Islet of Langerhans (tissue), 1 donor: ENCODE results near the gene ZNF503.
A peak's percentile ranks its signal among the peaks of the same experiment; 100 is the strongest.

Experiments
- FAIRE-seq: peaks from one replicate; lab custom pipeline; 2011; peaks lifted over from hg19 to GRCh38; lab: Jason Lieb, UNC

ZNF503 gene

GRCh38 chr10:75401569-75402485 is at the start of gene ZNF503:
Gene ZNF503 (minus strand): TSS chr10:75401764. CDS start chr10:75401419, 345 bp downstream.
- peak; percentile 90 for FAIRE-seq

DNA sequence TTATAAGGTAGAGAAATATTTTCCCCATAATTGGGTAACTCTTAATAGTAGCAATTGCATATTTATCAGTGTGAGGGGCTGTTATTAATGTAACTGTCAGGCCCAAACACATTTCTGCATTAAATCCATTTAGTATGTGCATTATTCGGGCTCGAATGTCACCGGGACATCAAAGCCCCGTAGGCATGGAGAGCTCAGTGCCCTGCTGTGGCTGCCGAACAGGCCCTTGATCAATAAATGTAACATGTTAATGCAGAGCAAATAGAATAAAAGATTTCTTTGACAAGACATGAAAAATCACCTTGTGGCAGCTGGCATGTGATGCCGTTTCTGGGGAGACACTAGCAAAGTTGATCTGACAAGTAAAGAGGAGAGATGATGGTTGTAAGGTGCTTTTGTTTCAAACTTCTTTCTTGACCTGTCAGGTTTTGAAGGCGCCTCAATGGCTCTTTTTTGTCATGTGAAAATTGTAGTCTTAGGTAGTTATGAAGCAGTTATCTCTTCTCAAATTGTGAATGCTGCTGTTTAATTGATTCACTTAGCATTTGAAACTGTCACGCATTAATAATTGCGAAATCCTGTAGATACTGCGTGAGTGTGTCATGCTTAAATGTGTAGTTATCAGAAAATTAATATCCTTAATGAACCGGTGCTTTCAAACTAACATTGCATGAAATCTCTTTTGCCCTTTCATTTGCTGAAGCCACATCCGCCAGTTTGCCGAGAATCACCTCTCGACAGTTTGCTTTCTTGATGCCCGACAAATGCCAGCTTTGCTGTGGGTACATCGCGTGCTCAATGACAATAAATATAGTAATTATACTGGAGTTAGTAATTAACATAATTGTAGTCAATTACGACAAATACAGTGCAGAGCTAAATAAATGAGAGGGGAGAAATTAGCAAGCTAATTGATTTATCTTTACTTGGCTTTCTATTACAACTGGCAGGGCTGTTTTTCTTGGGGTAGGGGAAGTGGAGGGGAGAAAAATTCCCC is 49.4 kb upstream of the ZNF503 start:
- FAIRE-seq = no peak

GRCh38 chr10:75450075-75450445 is 48.5 kb upstream of the ZNF503 start:
- no peak for FAIRE-seq

DNA sequence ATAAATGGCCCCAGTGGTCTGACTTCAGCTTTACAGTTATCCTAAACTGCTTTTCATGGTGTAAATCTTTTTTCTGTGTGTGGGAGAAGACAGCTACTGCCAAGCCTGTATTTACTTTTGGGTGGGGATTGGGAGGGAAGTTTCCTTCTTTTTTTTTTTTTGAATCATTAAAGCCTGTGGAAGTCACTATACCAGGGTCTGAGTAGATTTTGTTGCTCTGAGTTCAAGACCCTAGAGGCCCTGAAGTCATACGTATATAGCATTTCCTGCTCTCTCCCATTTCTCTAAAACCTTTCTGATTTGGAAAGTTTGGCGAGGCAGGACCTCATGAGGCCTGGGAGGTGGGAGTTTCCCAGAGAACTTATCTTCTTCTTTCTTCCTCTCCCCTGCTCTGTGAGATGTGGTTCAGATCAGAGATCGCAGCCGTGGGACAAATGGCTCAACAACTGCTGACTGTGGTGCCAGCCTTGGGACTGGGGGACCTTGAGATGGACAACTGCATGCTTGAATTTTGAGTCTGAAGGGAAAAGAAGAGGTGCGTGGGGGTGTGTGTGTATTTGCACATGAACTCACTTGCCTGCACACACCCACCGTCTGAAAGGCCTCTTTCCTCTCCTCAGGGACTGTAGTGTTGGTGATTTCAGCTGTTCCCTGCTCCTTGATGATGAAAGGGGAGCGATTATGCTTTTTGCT is 48.0 kb upstream of the ZNF503 start:
- no peak for FAIRE-seq

DNA sequence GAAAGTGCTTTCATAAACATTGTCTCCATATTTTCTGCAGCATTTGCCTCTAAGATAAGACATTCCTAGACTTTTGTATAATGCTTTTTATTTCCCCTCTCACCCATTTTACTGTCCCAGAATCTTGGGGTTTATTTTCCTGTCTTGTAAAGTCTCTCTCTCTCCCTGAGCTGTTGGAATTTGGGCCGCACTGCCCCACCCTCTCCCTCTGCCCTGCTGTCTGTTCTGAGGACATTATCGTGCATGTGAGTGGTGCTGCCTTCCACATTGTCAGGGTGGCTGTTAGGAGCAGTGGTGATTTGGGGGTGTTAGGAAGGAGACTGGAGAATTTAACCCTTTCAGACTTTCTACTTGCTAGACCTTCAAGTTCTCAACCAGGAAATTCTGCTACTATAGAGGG is 46.6 kb upstream of the ZNF503 start:
- FAIRE-seq = no peak

- no peak for FAIRE-seq
These were observed 44.9 kb upstream of the ZNF503 start for GRCh38 chr10:75446508-75446907.

DNA sequence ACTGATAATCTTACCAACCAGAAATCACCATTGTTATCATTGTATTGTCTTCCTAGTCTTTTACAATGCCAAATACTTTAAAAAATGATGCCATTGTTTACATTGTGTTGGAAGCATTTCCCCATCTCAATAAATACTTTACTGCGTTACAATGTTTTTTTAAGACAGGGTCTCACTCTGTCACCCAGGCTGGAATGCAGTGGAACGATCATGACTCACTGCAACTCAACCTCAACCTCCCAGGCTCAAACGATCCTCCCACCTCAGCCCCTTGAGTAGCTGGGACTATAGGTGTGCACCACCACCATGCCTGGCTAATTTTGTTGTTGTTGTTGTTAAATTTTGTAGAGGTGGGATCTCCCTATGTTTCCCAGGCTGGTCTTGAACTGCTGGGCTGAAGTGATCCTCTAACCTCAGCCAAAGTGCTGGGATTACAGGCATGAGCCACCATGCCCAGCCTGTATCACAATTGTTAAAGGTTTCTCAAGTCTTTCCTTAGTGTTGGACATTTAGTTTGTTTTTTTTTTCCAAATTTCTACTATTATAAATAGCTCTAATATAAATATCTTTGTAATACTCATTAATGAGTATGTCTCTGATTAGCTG is 43.3 kb upstream of the ZNF503 start:
- no peak for FAIRE-seq

DNA sequence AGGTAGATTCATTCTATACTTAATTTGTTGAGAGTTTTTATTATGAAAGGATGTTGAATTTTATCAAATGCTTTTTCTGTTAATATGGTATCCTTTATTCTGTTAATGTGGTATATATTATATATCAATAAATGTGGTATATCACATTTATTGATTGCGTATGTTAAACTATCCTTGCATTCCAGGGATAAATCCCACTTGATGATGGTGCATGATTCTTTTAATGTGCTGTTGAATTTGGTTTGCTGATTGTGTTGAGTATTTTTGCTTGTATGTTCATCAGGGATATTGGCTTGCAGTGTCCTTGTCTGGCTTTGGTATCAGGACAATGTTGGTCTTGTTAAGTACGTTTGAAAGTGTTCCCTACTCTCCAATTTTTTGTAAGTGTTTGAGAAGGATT is 41.8 kb upstream of the ZNF503 start:
- no peak for FAIRE-seq

GRCh38 chr10:75441682-75442081 is 40.1 kb upstream of the ZNF503 start:
- no peak for FAIRE-seq

GRCh38 chr10:75441196-75441595 is 39.6 kb upstream of the ZNF503 start:
- no peak for FAIRE-seq

GRCh38 chr10:75440271-75440793 is 38.8 kb upstream of the ZNF503 start:
- no peak for FAIRE-seq

DNA sequence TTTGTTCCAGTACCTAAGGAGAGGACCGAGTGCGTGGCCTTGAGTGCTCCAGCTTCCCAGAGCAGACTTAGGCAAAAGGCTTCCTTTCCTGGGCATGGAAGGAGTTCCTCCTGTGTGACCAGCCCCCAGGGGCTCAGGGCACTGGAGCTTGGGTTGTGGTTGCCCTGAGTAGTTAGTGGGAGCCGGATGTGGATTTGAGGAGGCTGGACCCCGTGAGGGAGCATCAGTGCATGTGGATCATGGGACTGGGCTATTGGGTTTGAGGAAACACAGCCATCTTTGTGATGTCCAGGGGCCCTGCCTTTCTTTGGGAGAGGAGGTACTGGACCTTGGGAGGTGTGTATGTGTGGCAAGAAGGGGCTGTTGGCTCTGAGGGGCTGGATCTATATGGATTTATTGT is 38.2 kb upstream of the ZNF503 start:
- FAIRE-seq = no peak

GRCh38 chr10:75438275-75438674 is 36.7 kb upstream of the ZNF503 start:
- no peak for FAIRE-seq

GRCh38 chr10:75437693-75438092 is 36.1 kb upstream of the ZNF503 start:
- no peak for FAIRE-seq

- no peak for FAIRE-seq
These were observed 35.3 kb upstream of the ZNF503 start for GRCh38 chr10:75436896-75437295.

GRCh38 chr10:75435291-75435690 is 33.7 kb upstream of the ZNF503 start:
- FAIRE-seq = no peak

GRCh38 chr10:75434291-75434690 is 32.7 kb upstream of the ZNF503 start:
- no peak for FAIRE-seq

DNA sequence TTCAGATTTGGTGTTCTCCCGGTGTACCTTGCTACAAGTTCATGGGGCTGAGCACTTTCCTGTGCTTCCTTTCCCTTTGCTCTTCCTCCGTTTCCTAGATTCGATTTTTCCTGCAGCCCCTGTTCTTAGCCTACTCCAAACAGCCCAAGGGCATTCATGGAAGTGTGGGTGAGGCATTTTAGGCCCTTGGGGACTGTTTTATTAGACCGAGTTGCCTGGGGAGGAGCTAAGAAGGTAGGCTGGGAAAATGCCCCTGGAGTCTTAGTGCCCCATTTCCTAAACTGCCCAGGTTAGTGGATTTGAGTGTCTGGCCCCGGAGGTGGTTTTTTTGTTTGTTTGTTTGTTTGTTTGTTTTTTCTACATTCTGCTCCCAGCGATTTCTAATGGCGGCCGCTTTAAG is 31.7 kb upstream of the ZNF503 start:
- FAIRE-seq = no peak

GRCh38 chr10:75432763-75433162 is 31.2 kb upstream of the ZNF503 start:
- FAIRE-seq = no peak

DNA sequence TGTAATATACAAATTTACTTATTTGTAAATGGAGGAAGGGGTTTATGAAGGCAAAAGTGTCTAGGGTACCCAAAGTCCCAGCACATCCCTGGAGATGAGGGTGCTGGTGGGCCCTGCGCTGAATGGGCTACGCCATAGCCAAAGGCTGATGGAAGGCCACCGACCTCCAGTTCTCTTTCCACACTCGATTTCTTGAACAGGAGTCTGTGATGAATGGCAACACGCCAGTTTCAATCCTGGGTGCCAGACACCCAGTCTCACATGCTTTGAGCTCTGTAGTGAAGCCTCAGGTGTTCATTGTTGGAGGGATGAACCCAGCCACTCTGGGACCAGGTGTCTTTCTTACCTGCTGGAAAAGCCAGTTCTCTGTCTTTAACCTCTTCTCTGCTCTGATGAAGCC is 30.6 kb upstream of the ZNF503 start:
- no peak for FAIRE-seq

DNA sequence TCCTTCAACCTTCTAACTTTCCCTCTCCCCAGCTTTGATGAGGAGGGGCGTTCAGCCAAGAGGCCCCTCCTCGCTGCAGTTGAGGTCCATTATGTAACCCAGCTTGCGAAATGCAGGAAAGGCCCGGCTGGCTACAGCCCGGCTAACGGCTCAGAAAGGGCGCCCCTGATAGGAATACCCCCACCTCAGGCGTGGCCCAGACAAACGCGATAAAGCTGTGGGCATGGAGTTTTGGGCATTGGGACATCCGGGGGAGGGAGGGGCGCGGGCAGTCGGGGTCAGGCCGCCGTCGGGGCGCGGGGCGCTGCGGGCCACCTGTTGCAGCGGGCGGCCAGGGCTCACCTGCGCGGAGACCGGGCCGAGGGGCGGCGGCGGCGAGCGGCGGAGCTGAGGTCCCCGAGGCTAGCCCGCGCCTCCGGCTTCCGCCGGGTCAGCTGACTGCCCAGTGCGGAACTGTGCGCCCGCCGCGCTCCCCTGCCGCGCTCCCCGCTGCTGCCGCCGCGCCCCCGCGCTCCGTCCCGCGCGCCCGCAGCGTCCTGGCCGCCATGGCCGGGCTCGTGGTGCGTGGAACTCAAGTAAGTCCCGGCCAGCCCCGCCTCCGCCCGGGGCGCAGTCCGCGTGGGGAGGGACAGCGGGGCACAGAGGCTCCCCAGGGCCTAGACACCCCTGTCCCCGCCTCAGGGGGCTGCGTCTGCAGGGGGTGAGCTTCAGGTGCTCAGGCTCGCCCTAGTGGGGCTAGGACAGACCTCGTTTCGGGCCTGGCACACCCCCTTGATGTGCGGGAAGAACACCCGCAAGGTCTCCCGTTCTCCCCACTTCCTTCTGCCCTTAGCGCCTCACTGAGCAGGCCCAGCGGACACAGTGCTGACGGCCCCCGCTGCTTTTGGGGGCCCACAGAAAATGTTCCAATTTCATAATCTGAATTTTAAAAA is 29.9 kb upstream of the ZNF503 start, which contains the start of gene LRMDA:
TSS of gene LRMDA (plus strand) at position 445 of the 932 bp plus-strand sequence.
- no peak for FAIRE-seq
